ENCODE results near the gene MPZL2.

MPZL2 gene

DNA sequence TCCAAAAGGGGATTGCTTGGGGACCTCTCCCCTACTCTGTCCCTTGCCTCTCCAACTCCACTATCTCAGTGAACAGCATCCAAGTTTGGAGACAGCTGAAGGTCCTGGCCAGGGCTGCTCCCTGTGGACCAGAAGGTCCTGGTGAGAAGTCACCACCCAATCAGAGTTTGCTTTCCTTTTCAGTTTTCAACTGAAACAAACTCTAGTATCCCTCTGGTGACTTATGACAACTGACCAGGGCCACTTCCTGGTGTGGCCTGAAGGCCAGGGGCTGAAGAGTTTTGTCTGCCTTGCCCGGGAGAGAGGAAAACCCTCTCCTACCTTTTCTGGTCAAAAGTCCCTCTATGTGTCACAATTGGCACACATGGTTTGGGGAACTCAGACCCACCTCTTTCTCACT lies 44.4 kb downstream of the MPZL2 start:
- no peak for DNase-seq (ENCODE audit: extremely low read depth, insufficient read length)
- H3K27me3 ChIP-seq (replicated peaks; ENCODE audit: control insufficient read depth, insufficient read depth, low read length): no peaks in the 10 kb centered on the region; the same call in 1 of the 2 replicates
- TF ChIP-seq, protein P1, sequence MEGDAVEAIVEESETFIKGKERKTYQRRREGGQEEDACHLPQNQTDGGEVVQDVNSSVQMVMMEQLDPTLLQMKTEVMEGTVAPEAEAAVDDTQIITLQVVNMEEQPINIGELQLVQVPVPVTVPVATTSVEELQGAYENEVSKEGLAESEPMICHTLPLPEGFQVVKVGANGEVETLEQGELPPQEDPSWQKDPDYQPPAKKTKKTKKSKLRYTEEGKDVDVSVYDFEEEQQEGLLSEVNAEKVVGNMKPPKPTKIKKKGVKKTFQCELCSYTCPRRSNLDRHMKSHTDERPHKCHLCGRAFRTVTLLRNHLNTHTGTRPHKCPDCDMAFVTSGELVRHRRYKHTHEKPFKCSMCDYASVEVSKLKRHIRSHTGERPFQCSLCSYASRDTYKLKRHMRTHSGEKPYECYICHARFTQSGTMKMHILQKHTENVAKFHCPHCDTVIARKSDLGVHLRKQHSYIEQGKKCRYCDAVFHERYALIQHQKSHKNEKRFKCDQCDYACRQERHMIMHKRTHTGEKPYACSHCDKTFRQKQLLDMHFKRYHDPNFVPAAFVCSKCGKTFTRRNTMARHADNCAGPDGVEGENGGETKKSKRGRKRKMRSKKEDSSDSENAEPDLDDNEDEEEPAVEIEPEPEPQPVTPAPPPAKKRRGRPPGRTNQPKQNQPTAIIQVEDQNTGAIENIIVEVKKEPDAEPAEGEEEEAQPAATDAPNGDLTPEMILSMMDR (IDR thresholded peaks at IDR 0.05; ENCODE audit: insufficient read depth, low read length, poor library complexity, severe bottlenecking): no peak

DNA sequence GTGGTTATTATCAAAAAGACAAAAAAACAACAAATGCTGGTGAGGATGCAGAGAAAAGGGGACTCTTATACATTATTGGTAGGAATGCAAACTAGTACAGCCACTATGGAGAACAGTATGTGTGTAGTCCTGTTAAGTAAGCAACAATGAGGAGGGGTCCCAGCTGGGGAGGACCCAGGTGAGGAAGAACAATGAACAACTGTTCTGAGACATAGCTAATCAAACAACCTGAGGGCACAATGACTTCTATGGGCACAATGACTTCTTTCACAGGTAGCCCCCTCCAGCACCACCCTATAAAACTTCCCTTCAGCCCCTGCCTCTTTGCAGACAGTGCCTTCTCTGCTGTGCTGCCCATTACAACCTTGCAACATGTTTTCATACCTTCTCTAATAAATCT lies 44.9 kb downstream of the MPZL2 start:
- no peaks in the 10 kb centered on the region; the same call in 1 of the 2 replicates for H3K27me3 ChIP-seq (replicated peaks; ENCODE audit: control insufficient read depth, insufficient read depth, low read length)
- no peaks in the 10 kb centered on the region for H3K36me3 ChIP-seq (ENCODE audit: control insufficient read depth, insufficient read depth, low read length)
- DNase-seq (ENCODE audit: extremely low read depth, insufficient read length): no peak
- TF ChIP-seq, protein P1 (IDR thresholded peaks at IDR 0.05; ENCODE audit: insufficient read depth, low read length, poor library complexity, severe bottlenecking): no peak
- H3K4me3 ChIP-seq (replicated peaks; ENCODE audit: low read depth, low read length): no peak overlapping the region

More for the DNA sequence above, 44.4 kb downstream of the MPZL2 start:
- H3K36me3 ChIP-seq (ENCODE audit: control insufficient read depth, insufficient read depth, low read length): no peaks in the 10 kb centered on the region
- no peak overlapping the region for H3K4me3 ChIP-seq (replicated peaks; ENCODE audit: low read depth, low read length)

DNA sequence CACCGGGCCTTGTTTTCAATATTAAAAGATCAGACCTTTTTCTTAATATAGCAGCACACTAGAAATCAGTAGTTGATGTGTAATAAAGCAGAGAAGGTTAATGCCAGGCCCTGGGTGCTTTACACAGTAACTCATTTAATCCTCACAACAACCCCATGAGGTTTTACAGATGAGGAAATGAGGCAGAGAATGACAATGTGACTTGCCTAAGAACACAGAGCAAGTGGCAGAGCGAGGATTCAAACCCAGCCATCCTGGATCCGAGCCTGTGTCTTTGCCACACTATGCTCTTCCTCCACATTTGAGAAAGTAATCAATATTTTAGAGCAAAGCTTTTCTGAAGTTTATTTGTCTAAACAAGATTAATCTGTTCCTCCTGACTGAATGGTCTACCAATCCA lies 46.5 kb downstream of the MPZL2 start:
- TF ChIP-seq, protein P1 (IDR thresholded peaks at IDR 0.05; ENCODE audit: insufficient read depth, low read length, poor library complexity, severe bottlenecking): no peak
- H3K4me3 ChIP-seq (replicated peaks; ENCODE audit: low read depth, low read length): no peak overlapping the region
- no peak for DNase-seq (ENCODE audit: extremely low read depth, insufficient read length)
- no peaks in the 10 kb centered on the region for H3K36me3 ChIP-seq (ENCODE audit: control insufficient read depth, insufficient read depth, low read length)
- no peaks in the 10 kb centered on the region; the same call in 1 of the 2 replicates for H3K27me3 ChIP-seq (replicated peaks; ENCODE audit: control insufficient read depth, insufficient read depth, low read length)

DNA sequence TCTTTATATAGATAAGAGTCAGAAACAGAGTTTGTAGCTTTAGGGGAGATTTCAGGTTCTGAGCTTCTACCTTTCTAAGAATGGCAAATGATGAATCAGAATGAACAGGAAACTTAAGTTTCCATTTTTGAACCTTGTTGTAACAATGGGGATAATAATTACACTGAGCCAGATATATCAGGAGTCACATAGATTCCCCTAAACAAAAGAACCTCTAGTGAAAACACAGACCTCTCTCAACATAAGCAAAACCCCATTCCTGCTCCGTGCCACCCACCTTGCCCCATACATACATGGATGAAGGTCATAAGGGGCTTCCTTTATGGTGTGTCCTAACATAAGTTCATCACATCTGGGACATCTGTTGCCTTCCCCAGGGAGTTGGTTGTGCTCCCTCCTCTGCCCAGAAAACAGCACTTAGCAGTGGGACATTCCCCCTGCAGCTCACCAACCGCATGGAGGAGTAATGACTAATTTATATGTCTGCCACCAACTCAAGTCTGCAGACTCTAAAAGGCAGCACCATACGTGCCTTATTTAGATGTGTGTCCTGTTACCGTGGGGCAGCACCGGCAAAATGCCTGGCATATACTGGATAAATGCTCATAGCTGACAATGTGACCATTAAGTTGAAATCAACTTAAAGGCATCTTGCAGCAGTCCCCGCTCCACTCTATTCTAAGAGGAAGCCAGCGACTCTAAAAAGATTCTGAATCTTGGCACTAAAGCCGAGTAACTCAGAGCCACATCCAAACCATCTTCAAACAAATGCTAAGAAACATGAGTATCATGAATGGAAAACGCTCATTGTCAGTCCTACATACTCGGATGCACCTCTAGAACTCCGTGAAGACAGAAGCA lies 47.2 kb downstream of the MPZL2 start:
- H3K36me3 ChIP-seq (ENCODE audit: control insufficient read depth, insufficient read depth, low read length): no peaks in the 10 kb centered on the region
- TF ChIP-seq, protein P1 (IDR thresholded peaks at IDR 0.05; ENCODE audit: insufficient read depth, low read length, poor library complexity, severe bottlenecking): no peak
- DNase-seq (ENCODE audit: extremely low read depth, insufficient read length): peak; percentile 47
- H3K4me3 ChIP-seq (replicated peaks; ENCODE audit: low read depth, low read length): no peak overlapping the region
- H3K27me3 ChIP-seq (replicated peaks; ENCODE audit: control insufficient read depth, insufficient read depth, low read length): no peaks in the 10 kb centered on the region; the same call in none of the 2 replicates

DNA sequence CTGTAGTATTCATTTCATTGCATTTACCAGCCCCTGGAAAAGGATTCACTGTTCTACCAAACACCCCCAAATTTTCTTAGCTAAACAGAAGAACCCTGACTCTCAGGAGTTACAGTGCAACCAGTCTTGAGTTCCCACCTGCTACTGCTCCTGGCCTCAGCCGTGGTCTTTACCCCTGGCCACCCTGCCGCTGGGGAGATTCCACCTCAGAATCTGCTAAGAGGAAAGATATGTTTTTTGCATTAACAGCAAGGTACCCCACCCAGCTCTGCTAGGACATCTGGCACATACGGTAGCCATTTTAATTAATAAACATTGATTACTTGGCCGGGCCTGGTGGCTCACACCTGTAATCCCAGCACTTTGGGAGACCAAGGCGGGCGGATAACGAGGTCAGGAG lies 48.3 kb downstream of the MPZL2 start:
- no peak for DNase-seq (ENCODE audit: extremely low read depth, insufficient read length)
- TF ChIP-seq, protein P1 (IDR thresholded peaks at IDR 0.05; ENCODE audit: insufficient read depth, low read length, poor library complexity, severe bottlenecking): no peak
- H3K36me3 ChIP-seq (ENCODE audit: control insufficient read depth, insufficient read depth, low read length): no peaks in the 10 kb centered on the region
- H3K27me3 ChIP-seq (replicated peaks; ENCODE audit: control insufficient read depth, insufficient read depth, low read length): no peaks in the 10 kb centered on the region; the same call in none of the 2 replicates
- H3K4me3 ChIP-seq (replicated peaks; ENCODE audit: low read depth, low read length): no peak overlapping the region

Data from GM06990 (cell line).